ENCODE data around the gene MLLT1.

DNA sequence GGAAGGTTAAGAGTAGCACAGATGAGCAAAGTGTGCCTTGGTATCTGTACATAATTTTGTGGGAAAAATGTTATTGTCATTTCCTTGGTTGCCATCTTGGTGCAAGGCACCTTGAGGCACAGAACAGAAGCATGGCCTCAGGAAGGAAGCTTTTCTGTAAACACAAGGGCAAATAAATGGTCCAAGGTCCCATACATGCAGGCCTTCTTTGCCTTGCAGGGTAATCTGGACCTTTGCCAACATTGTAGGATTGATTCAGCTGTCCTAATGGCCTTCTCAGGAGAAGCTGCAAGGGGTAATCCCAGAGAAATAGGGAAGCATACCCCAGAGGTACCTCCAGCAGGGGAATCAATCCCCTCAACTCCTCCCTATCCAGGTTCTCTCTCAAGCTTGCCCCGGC is 9.0 kb upstream of the MLLT1 start:
- TF ChIP-seq CTCF (IDR thresholded peaks at IDR 0.05) = no peak
- TF ChIP-seq EZH2 (IDR thresholded peaks at IDR 0.05) = no peak
- TF ChIP-seq EZH2phosphoT487 (IDR thresholded peaks at IDR 0.05) = no peak
